Esophagus squamous epithelium (tissue), 4 donors: ENCODE data around the gene RIBC2.

Experiments used
- POLR2A ChIP-seq, 4 donors: fragments of 450-650 bp; IDR thresholded peaks; one replicate each; pipeline ENCODE4 v1.6.1; 2017; ENCODE audit warnings: antibody characterized with exemption in 4 of 4, mild to moderate bottlenecking in 4 of 4, moderate library complexity in 3 of 4
- TF ChIP-seq, protein P1 (sequence below), 6 experiments: fragments of 450-650 bp in 4 of 6; fragments of 200-600 bp in 2 of 6; sonication (generic) in 2 of 6; IDR thresholded peaks; one replicate each; pipeline ENCODE4 v1.5.1; 2016 to 2019; ENCODE audit warnings: antibody characterized with exemption in 6 of 6, mild to moderate bottlenecking in 4 of 6, moderate library complexity in 4 of 6

GRCh38 chr22:45420011-45420410 is 6.5 kb downstream of the RIBC2 start:
- TF ChIP-seq POLR2A (IDR thresholded peaks at IDR 0.05), result no peak
- TF ChIP-seq, protein P1, sequence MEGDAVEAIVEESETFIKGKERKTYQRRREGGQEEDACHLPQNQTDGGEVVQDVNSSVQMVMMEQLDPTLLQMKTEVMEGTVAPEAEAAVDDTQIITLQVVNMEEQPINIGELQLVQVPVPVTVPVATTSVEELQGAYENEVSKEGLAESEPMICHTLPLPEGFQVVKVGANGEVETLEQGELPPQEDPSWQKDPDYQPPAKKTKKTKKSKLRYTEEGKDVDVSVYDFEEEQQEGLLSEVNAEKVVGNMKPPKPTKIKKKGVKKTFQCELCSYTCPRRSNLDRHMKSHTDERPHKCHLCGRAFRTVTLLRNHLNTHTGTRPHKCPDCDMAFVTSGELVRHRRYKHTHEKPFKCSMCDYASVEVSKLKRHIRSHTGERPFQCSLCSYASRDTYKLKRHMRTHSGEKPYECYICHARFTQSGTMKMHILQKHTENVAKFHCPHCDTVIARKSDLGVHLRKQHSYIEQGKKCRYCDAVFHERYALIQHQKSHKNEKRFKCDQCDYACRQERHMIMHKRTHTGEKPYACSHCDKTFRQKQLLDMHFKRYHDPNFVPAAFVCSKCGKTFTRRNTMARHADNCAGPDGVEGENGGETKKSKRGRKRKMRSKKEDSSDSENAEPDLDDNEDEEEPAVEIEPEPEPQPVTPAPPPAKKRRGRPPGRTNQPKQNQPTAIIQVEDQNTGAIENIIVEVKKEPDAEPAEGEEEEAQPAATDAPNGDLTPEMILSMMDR (IDR thresholded peaks at IDR 0.05), result no peak
